B cell (primary cell): Measurements from ENCODE around the gene SSC5D. TPM values are rescaled to one million over a fixed set of nuclear protein-coding genes. Genes with fewer than 3 reads are reported as not detected.

Experiments
- ATAC-seq: fragments of 200-7000 bp; cut with Tn5 transposase; one replicate; pipeline ENCODE4 v1.10.0; 2021; ENCODE audit warnings: low read depth, mild to moderate bottlenecking, moderate number of reproducible peaks, moderate library complexity
- CTCF ChIA-PET: fragments of 350-600 bp; sonication (Branson Sonifier 250); formaldehyde crosslinking; loops from one replicate; lab custom pipeline; 2021; ENCODE audit warnings: antibody characterized with exemption, inconsistent platforms; lab: Charles Lee
- POLR2A ChIA-PET: fragments of 350-600 bp; sonication (Branson Sonifier 250); formaldehyde crosslinking; loops from one replicate; lab custom pipeline; 2021; ENCODE audit warnings: antibody characterized with exemption; lab: Charles Lee
- DNase-seq: peaks from one replicate; pipeline ENCODE4 v3.0.0; 2013
- H2AFZ ChIP-seq: 2 replicates; pipeline ENCODE4 v1.6.1; 2012; ENCODE audit warnings: mild to moderate bottlenecking, low read depth, low read length; ENCODE audit not compliant: insufficient read depth, poor library complexity, severe bottlenecking
- H3K27ac ChIP-seq, 2 donors: 1 replicate in 1 of 2; 2 replicates in 1 of 2; pipeline ENCODE4 v1.5.1; 2012 to 2013; ENCODE audit warnings: low read length in 2 of 2, mild to moderate bottlenecking in 2 of 2, moderate library complexity in 1 of 2
- H3K27me3 ChIP-seq, 4 experiments: fragments of 200-600 bp in 1 of 4; sonication (generic) in 1 of 4; replicated peaks in 1 of 4; 1 replicate in 2 of 4; 2 replicates in 2 of 4; pipeline versions ENCODE4 v1.6.1 to v1.7.0; 2013 to 2016; ENCODE audit warnings: low read length in 3 of 4, mild to moderate bottlenecking in 2 of 4, mixed read lengths in 1 of 4, moderate library complexity in 1 of 4; ENCODE audit not compliant: insufficient read depth in 4 of 4, control insufficient read depth in 3 of 4; ENCODE audit errors: control extremely low read depth in 1 of 4
- H3K36me3 ChIP-seq, 2 experiments: replicated peaks in 1 of 2; 1 replicate in 1 of 2; 2 replicates in 1 of 2; pipeline versions ENCODE4 v1.6.1 to v1.7.1; 2013; ENCODE audit warnings: low read length in 1 of 2; ENCODE audit not compliant: insufficient read depth in 2 of 2, control insufficient read depth in 1 of 2; ENCODE audit errors: control extremely low read depth in 1 of 2, extremely low read depth in 1 of 2
- H3K4me1 ChIP-seq, 2 donors: fragments of 200-600 bp in 1 of 2; sonication (generic) in 1 of 2; 1 replicate in 1 of 2; 2 replicates in 1 of 2; pipeline versions ENCODE4 v1.5.1 to v1.6.1; 2013 to 2017; ENCODE audit warnings: low read length in 2 of 2; ENCODE audit not compliant: control insufficient read depth in 2 of 2, insufficient read depth in 2 of 2
- H3K4me2 ChIP-seq: replicated peaks from 2 replicates; pipeline ENCODE3; 2012; ENCODE audit warnings: mild to moderate bottlenecking, low read depth, low read length; ENCODE audit not compliant: poor library complexity, severe bottlenecking
- H3K4me3 ChIP-seq, 5 experiments: fragments of 200-600 bp in 1 of 5; sonication (generic) in 1 of 5; 1 replicate in 3 of 5; 2 replicates in 2 of 5; pipeline versions ENCODE4 v1.5.1 to v1.7.0; 2011 to 2016; ENCODE audit warnings: low read length in 4 of 5, mild to moderate bottlenecking in 4 of 5, low read depth in 2 of 5, control low read depth in 1 of 5, moderate library complexity in 1 of 5; ENCODE audit not compliant: insufficient read depth in 1 of 5; ENCODE audit errors: control extremely low read depth in 1 of 5, extremely low read depth in 1 of 5
- H3K79me2 ChIP-seq: fragments of 200-600 bp; sonication (generic); one replicate; pipeline ENCODE4 v1.6.0; 2016; ENCODE audit warnings: low read length; ENCODE audit not compliant: control insufficient read depth, insufficient read depth
- H3K9ac ChIP-seq: fragments of 200-600 bp; sonication (generic); 2 replicates; pipeline ENCODE4 v1.6.1; 2017; ENCODE audit warnings: mild to moderate bottlenecking, low read length, moderate library complexity
- H3K9me3 ChIP-seq, 3 donors: one replicate each; pipeline versions ENCODE4 v1.6.1 to v1.7.1; 2013; ENCODE audit warnings: low read length in 2 of 3; ENCODE audit not compliant: control insufficient read depth in 2 of 3, insufficient read depth in 1 of 3; ENCODE audit errors: control extremely low read depth in 1 of 3
- H4K20me1 ChIP-seq: 2 replicates; pipeline ENCODE4 v1.6.0; 2012; ENCODE audit warnings: mild to moderate bottlenecking, low read length; ENCODE audit not compliant: insufficient read depth, control insufficient read depth, poor library complexity, severe bottlenecking
- H3K27ac Mint-ChIP-seq: one replicate; pipeline ENCODE4 v1.8.0; 2021; ENCODE audit warnings: mixed read lengths
- H3K27me3 Mint-ChIP-seq: one replicate; pipeline ENCODE4 v1.8.0; 2021; ENCODE audit warnings: mixed read lengths
- H3K4me1 Mint-ChIP-seq: one replicate; pipeline ENCODE4 v1.8.0; 2021; ENCODE audit warnings: mixed read lengths
- H3K4me3 Mint-ChIP-seq: one replicate; pipeline ENCODE4 v1.8.0; 2021; ENCODE audit warnings: mixed read lengths
- H3K9me3 Mint-ChIP-seq: one replicate; pipeline ENCODE4 v1.8.0; 2022; ENCODE audit warnings: mixed read lengths; ENCODE audit not compliant: insufficient read depth
- CTCF ChIP-seq: fragments of 200-600 bp; IDR thresholded peaks from one replicate; pipeline ENCODE4 v1.8.0; 2022; ENCODE audit warnings: antibody characterized with exemption, mild to moderate bottlenecking
- EZH2 ChIP-seq: IDR thresholded peaks from 2 replicates; pipeline ENCODE4 v1.6.1; 2012; ENCODE audit warnings: borderline replicate concordance, low read depth, mild to moderate bottlenecking, moderate library complexity, low read length; ENCODE audit not compliant: insufficient read depth, poor library complexity, severe bottlenecking
- WGBS: methylation state at CpG from one replicate; pipeline ENCODE4 v1.1.5; 2013; ENCODE audit warnings: missing lambda C conversion rate; ENCODE audit not compliant: insufficient coverage; 5-methylcytosine and 5-hydroxymethylcytosine counted together
- intact Hi-C: fragments of 100-400 bp; cut with micrococcal nuclease; formaldehyde crosslinking; loops from one replicate; pipeline ENCODE4 v1.10.0; 2022
- polyA plus RNA-seq: library from polyadenylated mRNA; depleted of rRNA; stranded (reverse); fragments of >200 nt; gene quantifications from 2 replicates; pipeline ENCODE4 v1.2.3, GENCODE V29; 2012
- total RNA-seq, 2 donors: library from RNA; stranded (reverse); fragments of 120-200 nt in 1 of 2; gene quantifications; 1 replicate in 1 of 2; 2 replicates in 1 of 2; pipeline versions ENCODE4 v1.2.3 to v1.2.4, GENCODE V29; 2013 to 2022

SSC5D gene
- total and polyA plus RNA-seq, 2 donors (not counting 1 experiment from before 2014, with no cell fraction given) = 0.22 to 0.44 TPM

- no peak overlapping the region for H3K4me3 ChIP-seq
- intact Hi-C loops = no loop called here
- no peak overlapping the region for H3K4me2 ChIP-seq
- ATAC-seq (no peak), DNase-seq (no peak)
- H3K4me1 Mint-ChIP-seq = peaks cover 39% of the 10 kb centered on the region
- peaks cover 34% of the 10 kb centered on the region for H3K79me2 ChIP-seq
- WGBS = 98% methylated on average over 48 of the region's 52 CpGs
- H2AFZ ChIP-seq = no peak overlapping the region
- H3K27me3 ChIP-seq = no peaks in the 10 kb centered on the region
- peaks cover 40% of the 10 kb centered on the region for H4K20me1 ChIP-seq
- ChIA-PET CTCF (no interaction called here), POLR2A (no interaction called here)
- H3K4me3 Mint-ChIP-seq = no peak overlapping the region
- peaks cover 0 to 2% of the 10 kb centered on the region in 2 experiments for H3K36me3 ChIP-seq
- H3K27ac ChIP-seq = no peak overlapping the region
- H3K9me3 ChIP-seq = no peaks in the 10 kb centered on the region
- no peaks in the 10 kb centered on the region for H3K27me3 Mint-ChIP-seq
- no peaks in the 10 kb centered on the region for H3K9me3 Mint-ChIP-seq
- no peak overlapping the region for H3K27ac Mint-ChIP-seq
- H3K4me1 ChIP-seq = peaks cover 20 to 36% of the 10 kb centered on the region in 2 donors
- H3K9ac ChIP-seq = no peak overlapping the region
- TF ChIP-seq EZH2 = no peak
- no peak for TF ChIP-seq CTCF
Observed at GRCh38 chr19:55481148-55481793, 7.0 kb upstream of the SSC5D start.

- TF ChIP-seq EZH2 (no peak), CTCF (no peak)
- H3K4me1 ChIP-seq = peaks cover 20 to 36% of the 10 kb centered on the region in 2 donors
- H3K4me3 Mint-ChIP-seq = no peak overlapping the region
- no peaks in the 10 kb centered on the region for H3K27me3 ChIP-seq
- ATAC-seq (no peak), DNase-seq (no peak)
- intact Hi-C loops = no loop called here
- peaks cover 38% of the 10 kb centered on the region for H3K4me1 Mint-ChIP-seq
- H3K4me3 ChIP-seq = no peak overlapping the region
- H3K9me3 Mint-ChIP-seq = no peaks in the 10 kb centered on the region
- H4K20me1 ChIP-seq = peaks cover 40% of the 10 kb centered on the region
- ChIA-PET POLR2A (no interaction called here), CTCF (no interaction called here)
- H3K27ac Mint-ChIP-seq = no peak overlapping the region
- no peak overlapping the region for H3K9ac ChIP-seq
- peaks cover 34% of the 10 kb centered on the region for H3K79me2 ChIP-seq
- H3K27me3 Mint-ChIP-seq = no peaks in the 10 kb centered on the region
- WGBS = 96% methylated on average over 21 of the region's 40 CpGs
- peaks cover 0 to 2% of the 10 kb centered on the region in 2 experiments for H3K36me3 ChIP-seq
- H3K4me2 ChIP-seq = no peak overlapping the region
- H3K9me3 ChIP-seq = no peaks in the 10 kb centered on the region
- H2AFZ ChIP-seq = no peak overlapping the region
- H3K27ac ChIP-seq = no peak overlapping the region
Observed at GRCh38 chr19:55481794-55482155, 6.5 kb upstream of the SSC5D start.
